CD14-positive monocyte (primary cell): Measurements from ENCODE around the gene ANXA10. TPM values are rescaled to one million over a fixed set of nuclear protein-coding genes. Genes with fewer than 3 reads are reported as not detected.

ENCODE experiments used
- DNase-seq, 3 donors: peaks; one replicate each; pipeline ENCODE4 v3.0.0-alpha.2; 2011 to 2022
- H2AFZ ChIP-seq: 2 replicates; pipeline ENCODE4 v1.6.0; 2012; ENCODE audit warnings: mild to moderate bottlenecking, low read depth, low read length, inconsistent platforms; ENCODE audit not compliant: insufficient read depth, poor library complexity, severe bottlenecking
- H3K27ac ChIP-seq, 2 donors: 1 replicate in 1 of 2; 2 replicates in 1 of 2; pipeline ENCODE4 v1.5.1; 2012 to 2013; ENCODE audit warnings: low read length in 2 of 2, control low read depth in 1 of 2, inconsistent platforms in 1 of 2, low read depth in 1 of 2, mild to moderate bottlenecking in 1 of 2
- H3K27me3 ChIP-seq, 2 donors: one replicate each; pipeline versions ENCODE4 v1.6.0 to v1.6.1; 2011 to 2013; ENCODE audit warnings: low read length in 2 of 2; ENCODE audit not compliant: control insufficient read depth in 2 of 2, insufficient read depth in 2 of 2
- H3K36me3 ChIP-seq, 2 donors: replicated peaks in 1 of 2; 1 replicate in 1 of 2; 2 replicates in 1 of 2; pipeline versions ENCODE4 v1.5.1 to v1.6.1; 2012 to 2013; ENCODE audit warnings: low read length in 2 of 2, control low read depth in 1 of 2, inconsistent platforms in 1 of 2, mild to moderate bottlenecking in 1 of 2; ENCODE audit not compliant: insufficient read depth in 2 of 2, control insufficient read depth in 1 of 2
- H3K4me1 ChIP-seq, 2 donors: 1 replicate in 1 of 2; 2 replicates in 1 of 2; pipeline versions ENCODE4 v1.5.1 to v1.6.1; 2012 to 2013; ENCODE audit warnings: low read length in 2 of 2, control low read depth in 1 of 2, inconsistent platforms in 1 of 2, mild to moderate bottlenecking in 1 of 2, moderate library complexity in 1 of 2; ENCODE audit not compliant: insufficient read depth in 2 of 2, control insufficient read depth in 1 of 2
- H3K4me2 ChIP-seq: replicated peaks from 2 replicates; pipeline ENCODE3; 2012; ENCODE audit warnings: low read length, moderate library complexity, mild to moderate bottlenecking; ENCODE audit not compliant: poor library complexity, severe bottlenecking; ENCODE audit errors: extremely low read depth
- H3K4me3 ChIP-seq, 3 experiments: fragments of 200-600 bp in 1 of 3; sonication (generic) in 1 of 3; replicated peaks in 1 of 3; 1 replicate in 2 of 3; 2 replicates in 1 of 3; pipeline ENCODE4 v1.5.1; 2011 to 2013; ENCODE audit warnings: low read length in 3 of 3, mild to moderate bottlenecking in 3 of 3, control low read depth in 2 of 3, low read depth in 2 of 3, inconsistent platforms in 1 of 3, moderate library complexity in 1 of 3
- H3K79me2 ChIP-seq: 2 replicates; pipeline ENCODE4 v1.6.0; 2012; ENCODE audit warnings: mild to moderate bottlenecking, control low read depth, inconsistent platforms, low read length, moderate library complexity; ENCODE audit not compliant: insufficient read depth
- H3K9ac ChIP-seq: 2 replicates; pipeline ENCODE4 v1.6.0; 2017; ENCODE audit warnings: low read length, mild to moderate bottlenecking; ENCODE audit not compliant: insufficient read depth, poor library complexity, severe bottlenecking
- H3K9me3 ChIP-seq, 2 donors: replicated peaks in 1 of 2; 1 replicate in 1 of 2; 2 replicates in 1 of 2; pipeline versions ENCODE4 v1.5.1 to v1.6.1; 2012 to 2013; ENCODE audit warnings: low read length in 2 of 2, control low read depth in 1 of 2; ENCODE audit not compliant: control insufficient read depth in 1 of 2, insufficient read depth in 1 of 2
- H4K20me1 ChIP-seq: 2 replicates; pipeline ENCODE4 v1.6.0; 2012; ENCODE audit warnings: mild to moderate bottlenecking, low read length, control low read depth, moderate library complexity; ENCODE audit not compliant: insufficient read depth
- H3K27ac Mint-ChIP-seq, 7 donors: one replicate each; pipeline ENCODE4 v1.8.0; 2020; ENCODE audit warnings: mild to moderate bottlenecking in 7 of 7, mixed read lengths in 7 of 7, moderate library complexity in 6 of 7, inconsistent platforms in 2 of 7
- H3K27me3 Mint-ChIP-seq, 3 donors: one replicate each; pipeline ENCODE4 v1.8.0; 2021 to 2022; ENCODE audit warnings: low read depth in 3 of 3, mild to moderate bottlenecking in 3 of 3, mixed read lengths in 3 of 3, moderate library complexity in 3 of 3, inconsistent platforms in 1 of 3
- H3K36me3 Mint-ChIP-seq, 2 donors: one replicate each; pipeline ENCODE4 v1.8.0; 2020; ENCODE audit warnings: mixed read lengths in 2 of 2, inconsistent platforms in 1 of 2, mild to moderate bottlenecking in 1 of 2
- H3K4me1 Mint-ChIP-seq: one replicate; pipeline ENCODE4 v1.8.0; 2020; ENCODE audit warnings: mild to moderate bottlenecking, mixed read lengths
- H3K4me3 Mint-ChIP-seq, 2 donors: one replicate each; pipeline ENCODE4 v1.8.0; 2020; ENCODE audit warnings: mild to moderate bottlenecking in 2 of 2, mixed read lengths in 2 of 2, moderate library complexity in 1 of 2
- H3K9me3 Mint-ChIP-seq, 7 donors: one replicate each; pipeline ENCODE4 v1.8.0; 2020 to 2022; ENCODE audit warnings: mixed read lengths in 7 of 7, mild to moderate bottlenecking in 6 of 7, moderate library complexity in 6 of 7, inconsistent platforms in 2 of 7
- CTCF ChIP-seq: fragments of 200-600 bp; IDR thresholded peaks from one replicate; pipeline ENCODE4 v1.8.0; 2022; ENCODE audit warnings: antibody characterized with exemption, mild to moderate bottlenecking
- WGBS: methylation state at CpG from one replicate; pipeline ENCODE4 v1.1.5; 2013; ENCODE audit warnings: missing lambda C conversion rate; ENCODE audit not compliant: insufficient coverage; 5-methylcytosine and 5-hydroxymethylcytosine counted together
- intact Hi-C, 2 donors: fragments of 100-400 bp; cut with micrococcal nuclease; formaldehyde crosslinking; loops; one replicate each; pipeline versions ENCODE4 v1.15.0 to v1.15.1; 2023
- polyA plus RNA-seq, 3 donors: library from polyadenylated mRNA; depleted of rRNA in 1 of 3; unstranded in 2 of 3; stranded (reverse) in 1 of 3; fragments of 300-500 nt in 2 of 3; fragments of >200 nt in 1 of 3; fragmentation: Illumina TruSeq in 2 of 3; gene quantifications; 1 replicate in 2 of 3; 2 replicates in 1 of 3; pipeline ENCODE4 v1.2.3, GENCODE V29; 2012 to 2021

ANXA10 gene
- polyA plus RNA-seq, 3 donors, result not detected

GRCh38 chr4:168101026-168101425, 8.7 kb downstream of the ANXA10 start:
- Histone ChIP-seq H4K20me1 (no peaks in the 10 kb centered on the region), H3K4me1 (no peaks in the 10 kb centered on the region), H3K36me3 (no peaks in the 10 kb centered on the region), H3K4me2 (no peak overlapping the region), H3K9me3 (no peaks in the 10 kb centered on the region), H3K27ac (no peak overlapping the region), H3K9ac (no peak overlapping the region), H3K79me2 (no peaks in the 10 kb centered on the region), H3K27me3 (no peaks in the 10 kb centered on the region), H2AFZ (no peak overlapping the region), H3K4me3 (no peak overlapping the region)
- peaks cover 0 to 5% (median 0%) of the 10 kb centered on the region in 7 donors for H3K9me3 Mint-ChIP-seq
- no peak overlapping the region for H3K27ac Mint-ChIP-seq
- no CpG with 5 or more reads among the region's 1 CpG for WGBS
- intact Hi-C loops, result no loop called here
- H3K4me1 Mint-ChIP-seq, result no peaks in the 10 kb centered on the region
- no peaks in the 10 kb centered on the region for H3K36me3 Mint-ChIP-seq
- DNase-seq, result no peak
- peaks cover 0 to 1% (median 0%) of the 10 kb centered on the region in 3 donors for H3K27me3 Mint-ChIP-seq
- no peak for TF ChIP-seq CTCF
- H3K4me3 Mint-ChIP-seq, result no peak overlapping the region

- Histone ChIP-seq H3K9me3 (no peaks in the 10 kb centered on the region), H4K20me1 (no peaks in the 10 kb centered on the region), H3K9ac (no peak overlapping the region), H3K4me3 (no peak overlapping the region), H3K4me2 (no peak overlapping the region), H3K36me3 (no peaks in the 10 kb centered on the region), H3K79me2 (no peaks in the 10 kb centered on the region), H3K27me3 (no peaks in the 10 kb centered on the region), H2AFZ (no peak overlapping the region), H3K27ac (no peak overlapping the region), H3K4me1 (no peaks in the 10 kb centered on the region)
- H3K4me3 Mint-ChIP-seq, result no peak overlapping the region
- no peaks in the 10 kb centered on the region for H3K36me3 Mint-ChIP-seq
- peaks cover 0 to 5% (median 0%) of the 10 kb centered on the region in 7 donors for H3K9me3 Mint-ChIP-seq
- DNase-seq, result no peak
- no peaks in the 10 kb centered on the region for H3K4me1 Mint-ChIP-seq
- 100% methylated on average over 2 of the region's 3 CpGs for WGBS
- no peak overlapping the region for H3K27ac Mint-ChIP-seq
- no peak for TF ChIP-seq CTCF
- intact Hi-C loops, result no loop called here
- H3K27me3 Mint-ChIP-seq, result peaks cover 0 to 1% (median 0%) of the 10 kb centered on the region in 3 donors
Measured at GRCh38 chr4:168102403-168102802, 10.1 kb downstream of the ANXA10 start.
